HepG2 (cell line): ENCODE measurements around the gene CCSER1. TPM values are rescaled to one million over a fixed set of nuclear protein-coding genes. Genes with fewer than 3 reads are reported as not detected.

Experiments
- BATF2 ChIP-seq: sonication (generic); formaldehyde crosslinking; IDR thresholded peaks from 2 replicates; pipeline ENCODE4 v1.8.0; 2022; ENCODE audit warnings: mild to moderate bottlenecking, missing genetic modification reagents, moderate library complexity
- ELK4 ChIP-seq: sonication (generic); formaldehyde crosslinking; IDR thresholded peaks from 2 replicates; pipeline ENCODE4 v1.9.0; 2021; ENCODE audit warnings: missing genetic modification reagents, borderline replicate concordance
- ISL2 ChIP-seq: sonication (generic); formaldehyde crosslinking; IDR thresholded peaks from 2 replicates; pipeline ENCODE4 v1.5.0; 2020; ENCODE audit warnings: missing genetic modification reagents
- MTF2 ChIP-seq: sonication (generic); formaldehyde crosslinking; IDR thresholded peaks from 2 replicates; pipeline ENCODE4 v1.5.0; 2020; ENCODE audit warnings: missing genetic modification reagents, borderline replicate concordance
- ZNF350 ChIP-seq: sonication (generic); formaldehyde crosslinking; IDR thresholded peaks from 2 replicates; pipeline ENCODE4 v1.4.0; 2020; ENCODE audit warnings: mild to moderate bottlenecking, low read depth, missing genetic modification reagents, borderline replicate concordance
- ZNF598 ChIP-seq: sonication (generic); formaldehyde crosslinking; IDR thresholded peaks from 2 replicates; pipeline ENCODE4 v1.5.1; 2020; ENCODE audit warnings: mild to moderate bottlenecking, missing genetic modification reagents, borderline replicate concordance
- ZNF800 ChIP-seq: sonication (generic); formaldehyde crosslinking; IDR thresholded peaks from 2 replicates; pipeline ENCODE4 v1.4.0; 2020; ENCODE audit warnings: missing genetic modification reagents
- polyA plus RNA-seq, 8 experiments: library from polyadenylated mRNA; depleted of rRNA in 3 of 8; stranded (reverse) in 7 of 8; unstranded in 1 of 8; fragments of >200 nt; fragmentation: Illumina TruSeq in 4 of 8; extraction: Trizol in 4 of 8; gene quantifications; 2 replicates each; pipeline versions ENCODE4 v1.2.1 to v1.2.3, GENCODE V29; 2011 to 2016; ENCODE audit warnings: low read depth in 4 of 8, missing spikeins in 1 of 8, mixed read lengths in 1 of 8; ENCODE audit not compliant: insufficient read depth in 1 of 8
- total RNA-seq, 5 experiments: library from RNA; depleted of rRNA; stranded (reverse); fragments of >200 nt; fragmentation: Illumina TruSeq; extraction: Trizol; gene quantifications; 2 replicates each; pipeline ENCODE4 v1.2.3, GENCODE V29; 2016; ENCODE audit warnings: low read depth in 1 of 5
- TF ChIP-seq, protein P1 (sequence below), 2 experiments: sonication (generic) in 1 of 2; formaldehyde crosslinking in 1 of 2; IDR thresholded peaks; 2 replicates each; pipeline versions ENCODE4 v1.4.0 to v1.6.1; 2018 to 2020; ENCODE audit warnings: missing genetic modification reagents in 2 of 2, borderline replicate concordance in 1 of 2, low read depth in 1 of 2, mild to moderate bottlenecking in 1 of 2, missing biosample characterization in 1 of 2

Gene CCSER1
- total and polyA plus RNA-seq, 2 of the 13 experiments (the other 11 are each of a cell fraction or from before 2014, with no cell fraction given) = not detected

DNA sequence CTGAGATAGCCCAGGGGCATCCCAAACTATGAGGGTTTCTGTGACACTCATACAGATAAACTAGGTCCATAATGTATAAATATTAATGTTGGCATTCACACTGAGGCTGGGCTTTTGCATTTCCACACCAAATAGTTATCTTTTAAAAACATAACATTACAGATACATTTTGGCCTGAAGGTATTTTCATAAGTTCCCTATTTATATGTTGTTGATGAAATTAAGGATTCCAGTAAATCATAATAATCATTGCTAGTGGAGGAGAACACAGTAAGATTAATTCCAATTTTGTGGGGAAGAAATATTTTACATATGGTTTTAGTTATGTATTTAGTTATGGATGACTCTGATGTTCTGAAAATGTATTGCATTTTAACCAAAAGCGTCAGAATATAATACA lies 479.6 kb downstream of the CCSER1 start (continued):
- no peak for TF ChIP-seq ELK4 (CRISPR knock-in tag)
- no peak for TF ChIP-seq ZNF598
- TF ChIP-seq ISL2 = no peak
- no peak for TF ChIP-seq ZNF800 (CRISPR knock-in tag)
- TF ChIP-seq, protein P1, sequence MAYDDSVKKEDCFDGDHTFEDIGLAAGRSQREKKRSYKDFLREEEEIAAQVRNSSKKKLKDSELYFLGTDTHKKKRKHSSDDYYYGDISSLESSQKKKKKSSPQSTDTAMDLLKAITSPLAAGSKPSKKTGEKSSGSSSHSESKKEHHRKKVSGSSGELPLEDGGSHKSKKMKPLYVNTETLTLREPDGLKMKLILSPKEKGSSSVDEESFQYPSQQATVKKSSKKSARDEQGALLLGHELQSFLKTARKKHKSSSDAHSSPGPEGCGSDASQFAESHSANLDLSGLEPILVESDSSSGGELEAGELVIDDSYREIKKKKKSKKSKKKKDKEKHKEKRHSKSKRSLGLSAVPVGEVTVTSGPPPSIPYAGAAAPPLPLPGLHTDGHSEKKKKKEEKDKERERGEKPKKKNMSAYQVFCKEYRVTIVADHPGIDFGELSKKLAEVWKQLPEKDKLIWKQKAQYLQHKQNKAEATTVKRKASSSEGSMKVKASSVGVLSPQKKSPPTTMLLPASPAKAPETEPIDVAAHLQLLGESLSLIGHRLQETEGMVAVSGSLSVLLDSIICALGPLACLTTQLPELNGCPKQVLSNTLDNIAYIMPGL (CRISPR knock-in tag; IDR thresholded peaks at IDR 0.05; ENCODE audit: borderline replicate concordance in 1 of 2, low read depth in 1 of 2) = no peak
- TF ChIP-seq MTF2 = no peak
- TF ChIP-seq ZNF350 (CRISPR knock-in tag) = no peak
- no peak for TF ChIP-seq BATF2 (CRISPR knock-in tag)
